Esophagus muscularis mucosa (tissue), 4 donors: Measurements from ENCODE around the gene PLPP4. TPM values are rescaled to one million over a fixed set of nuclear protein-coding genes. Genes with fewer than 3 reads are reported as not detected.

Experiments used
- DNase-seq: peaks from one replicate; pipeline ENCODE4 v3.0.0-alpha.2; 2017; ENCODE audit errors: extremely low spot score
- H3K27ac ChIP-seq, 4 donors: fragments of 200-600 bp; sonication (generic); replicated peaks in 1 of 4; 1 replicate in 3 of 4; 2 replicates in 1 of 4; pipeline ENCODE4 v1.5.1; 2016 to 2019; ENCODE audit warnings: mild to moderate bottlenecking in 1 of 4
- H3K27me3 ChIP-seq, 4 donors: fragments of 200-600 bp; sonication (generic); one replicate each; pipeline versions ENCODE4 v1.5.1 to v1.6.0; 2016 to 2019
- H3K36me3 ChIP-seq, 4 donors: fragments of 200-600 bp; sonication (generic); one replicate each; pipeline ENCODE4 v1.5.1; 2016 to 2019
- H3K4me1 ChIP-seq, 4 donors: fragments of 200-600 bp; sonication (generic); one replicate each; pipeline ENCODE4 v1.5.1; 2016 to 2019
- H3K4me3 ChIP-seq, 4 donors: fragments of 200-600 bp; sonication (generic); 1 replicate in 2 of 4; 2 replicates in 2 of 4; pipeline ENCODE4 v1.5.1; 2016 to 2019; ENCODE audit warnings: mild to moderate bottlenecking in 4 of 4, moderate library complexity in 1 of 4
- H3K9me3 ChIP-seq, 4 donors: fragments of 200-600 bp; sonication (generic); 1 replicate in 3 of 4; 2 replicates in 1 of 4; pipeline ENCODE4 v1.5.1; 2016 to 2019
- CTCF ChIP-seq, 3 experiments: fragments of 200-600 bp in 2 of 3; fragments of 450-650 bp in 1 of 3; sonication (generic) in 2 of 3; IDR thresholded peaks; one replicate each; pipeline ENCODE4 v1.5.1; 2017 to 2019; ENCODE audit warnings: antibody characterized with exemption in 3 of 3, mild to moderate bottlenecking in 2 of 3, moderate library complexity in 1 of 3
- EP300 ChIP-seq: sonication (generic); formaldehyde crosslinking; IDR thresholded peaks from one replicate; pipeline ENCODE4 v1.6.1; 2017; ENCODE audit warnings: antibody characterized with exemption
- POLR2A ChIP-seq: fragments of 450-650 bp; IDR thresholded peaks from one replicate; pipeline ENCODE4 v1.6.1; 2017; ENCODE audit warnings: antibody characterized with exemption, moderate library complexity, mild to moderate bottlenecking, low read depth
- POLR2AphosphoS5 ChIP-seq, 2 donors: sonication (generic); formaldehyde crosslinking; IDR thresholded peaks; one replicate each; pipeline ENCODE4 v1.6.1; 2017; ENCODE audit warnings: antibody characterized with exemption in 2 of 2
- WGBS: methylation state at CpG from one replicate; pipeline ENCODE4 v1.1.5; 2018; 5-methylcytosine and 5-hydroxymethylcytosine counted together
- intact Hi-C: fragments of 100-400 bp; cut with DNase I; formaldehyde crosslinking; loops from one replicate; pipeline ENCODE4 v1.15.1; 2023
- total RNA-seq, 4 donors: library from RNA; depleted of rRNA; stranded (reverse); fragments of >200 nt; gene quantifications; one replicate each; pipeline versions ENCODE4 v1.1.0 to v1.2.1, GENCODE V29; 2016

PLPP4 gene
- total RNA-seq, 4 donors from 2014 or later = 0.84 to 2.1 (median 1.3) TPM

- Histone ChIP-seq H3K4me1 (no peaks in the 10 kb centered on the region), H3K4me3 (no peak overlapping the region), H3K27me3 (peaks cover 0 to 9% (median 0%) of the 10 kb centered on the region in 4 donors), H3K36me3 (no peaks in the 10 kb centered on the region), H3K27ac (no peak overlapping the region), H3K9me3 (no peaks in the 10 kb centered on the region)
- whole genome bisulfite sequencing = 83% methylated on average over 4 of the region's 4 CpGs
- no peak for TF ChIP-seq CTCF (IDR thresholded peaks at IDR 0.05)
- TF ChIP-seq POLR2AphosphoS5 (IDR thresholded peaks at IDR 0.05) = no peak
- no peak for TF ChIP-seq POLR2A
- TF ChIP-seq EP300 = no peak
- intact Hi-C loops = no loop called here
- no peak for DNase-seq
Observed at GRCh38 chr10:120505866-120506265, 48.8 kb downstream of the PLPP4 start.

GRCh38 chr10:120506674-120507073 lies 49.6 kb downstream of the PLPP4 start:
- no peak for TF ChIP-seq CTCF (IDR thresholded peaks at IDR 0.05)
- TF ChIP-seq POLR2AphosphoS5 (IDR thresholded peaks at IDR 0.05) = no peak
- TF ChIP-seq POLR2A = no peak
- no peak for TF ChIP-seq EP300
- H3K4me3 ChIP-seq = no peak overlapping the region
- H3K27me3 ChIP-seq = peaks cover 0 to 9% (median 0%) of the 10 kb centered on the region in 4 donors
- no peaks in the 10 kb centered on the region for H3K36me3 ChIP-seq
- no peak for DNase-seq
- WGBS = 88% methylated on average over 3 of the region's 3 CpGs
- no peaks in the 10 kb centered on the region for H3K9me3 ChIP-seq
- no peaks in the 10 kb centered on the region for H3K4me1 ChIP-seq
- H3K27ac ChIP-seq = no peak overlapping the region
- intact Hi-C loops = no loop called here

GRCh38 chr10:120507175-120507574 lies 50.1 kb downstream of the PLPP4 start:
- H3K4me3 ChIP-seq = no peak overlapping the region
- no peak for DNase-seq
- H3K4me1 ChIP-seq = no peaks in the 10 kb centered on the region
- intact Hi-C loops = no loop called here
- 67% methylated on average over 1 of the region's 1 CpG for WGBS
- H3K9me3 ChIP-seq = no peaks in the 10 kb centered on the region
- peaks cover 0 to 7% (median 0%) of the 10 kb centered on the region in 4 donors for H3K27me3 ChIP-seq
- H3K36me3 ChIP-seq = no peaks in the 10 kb centered on the region
- TF ChIP-seq CTCF (IDR thresholded peaks at IDR 0.05) (no peak), EP300 (no peak), POLR2AphosphoS5 (IDR thresholded peaks at IDR 0.05) (no peak), POLR2A (no peak)
- no peak overlapping the region for H3K27ac ChIP-seq

- H3K27me3 ChIP-seq = peaks cover 0 to 7% (median 0%) of the 10 kb centered on the region in 4 donors
- DNase-seq = no peak
- WGBS = 73% methylated on average over 2 of the region's 2 CpGs
- H3K36me3 ChIP-seq = no peaks in the 10 kb centered on the region
- H3K9me3 ChIP-seq = no peaks in the 10 kb centered on the region
- TF ChIP-seq EP300 = no peak
- H3K4me3 ChIP-seq = no peak overlapping the region
- intact Hi-C loops = no loop called here
- no peak overlapping the region for H3K27ac ChIP-seq
- H3K4me1 ChIP-seq = no peaks in the 10 kb centered on the region
Observed at GRCh38 chr10:120507651-120508050, 50.6 kb downstream of the PLPP4 start.

- H3K36me3 ChIP-seq = no peaks in the 10 kb centered on the region
- 72% methylated on average over 7 of the region's 7 CpGs for WGBS
- H3K27me3 ChIP-seq = peaks cover 0 to 12% (median 0%) of the 10 kb centered on the region in 4 donors
- H3K27ac ChIP-seq = no peak overlapping the region
- no peak for DNase-seq
- H3K9me3 ChIP-seq = no peaks in the 10 kb centered on the region
- H3K4me3 ChIP-seq = no peak overlapping the region
- TF ChIP-seq CTCF (IDR thresholded peaks at IDR 0.05) (no peak), EP300 (no peak), POLR2AphosphoS5 (IDR thresholded peaks at IDR 0.05) (no peak), POLR2A (no peak)
- no peaks in the 10 kb centered on the region for H3K4me1 ChIP-seq
- intact Hi-C loops = no loop called here
Observed at GRCh38 chr10:120508393-120508792, 51.4 kb downstream of the PLPP4 start.
